HG02642 (cell line): ENCODE measurements around the gene BABAM2.

Source experiments
- ATAC-seq: cut with Tn5 transposase; IDR thresholded peaks from one replicate; pipeline ENCODE4 v1.9.1; 2021; ENCODE audit warnings: mild to moderate bottlenecking; ENCODE audit not compliant: unreplicated experiment, poor library complexity

The BABAM2 gene

DNA sequence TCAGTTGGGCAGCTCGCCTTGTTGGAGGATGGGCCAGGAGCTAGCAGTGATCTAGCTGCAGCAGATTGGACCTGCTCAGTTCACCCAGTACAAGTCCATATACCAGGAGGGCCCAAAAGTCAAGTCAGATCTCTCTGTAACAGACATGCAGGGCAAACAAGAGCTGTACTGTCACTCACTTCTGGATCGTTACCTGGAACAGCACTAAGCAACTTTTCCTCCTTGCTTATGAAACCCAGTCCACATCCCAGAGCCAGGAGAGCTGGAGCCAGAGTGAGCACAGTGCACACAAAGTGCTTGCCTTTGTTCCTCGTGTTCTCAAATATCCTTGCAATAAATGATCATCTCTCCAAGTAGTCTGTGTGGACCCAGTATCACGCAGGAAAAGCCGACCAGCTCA is 258.0 kb downstream of the BABAM2 start:
- ATAC-seq, result no peak

DNA sequence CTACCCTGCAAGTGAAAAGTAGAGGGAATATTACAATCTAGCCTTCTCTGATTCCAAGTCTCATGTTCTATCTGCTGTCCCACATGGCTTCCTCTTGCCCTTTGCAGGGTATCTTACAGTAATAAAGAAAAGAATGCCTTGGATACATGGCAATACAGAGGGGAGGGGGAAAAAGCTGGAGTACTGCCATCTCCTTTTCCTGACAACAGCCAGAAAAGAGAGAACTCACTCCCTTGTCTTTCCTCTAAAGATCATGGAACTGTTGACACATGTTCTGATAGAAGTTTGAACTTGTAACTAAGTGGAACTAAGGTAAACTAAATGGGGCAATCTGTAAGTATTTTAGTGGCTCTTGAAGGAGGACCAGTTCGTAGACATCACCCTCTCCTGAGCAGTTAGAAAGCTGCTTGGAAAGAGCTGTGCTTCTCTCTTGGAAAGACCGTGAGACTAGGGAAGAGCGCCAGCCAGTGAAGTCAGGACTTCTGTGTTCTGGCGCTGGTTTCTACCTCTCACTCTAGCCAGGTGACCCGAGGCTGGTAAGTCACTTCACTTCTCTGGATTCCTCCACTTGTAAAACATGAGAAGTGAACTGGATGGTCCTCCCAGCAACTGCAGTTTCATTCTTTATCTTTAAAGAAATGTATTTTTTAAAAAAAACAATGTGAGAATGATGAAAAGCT is 259.8 kb downstream of the BABAM2 start:
- no peak for ATAC-seq

DNA sequence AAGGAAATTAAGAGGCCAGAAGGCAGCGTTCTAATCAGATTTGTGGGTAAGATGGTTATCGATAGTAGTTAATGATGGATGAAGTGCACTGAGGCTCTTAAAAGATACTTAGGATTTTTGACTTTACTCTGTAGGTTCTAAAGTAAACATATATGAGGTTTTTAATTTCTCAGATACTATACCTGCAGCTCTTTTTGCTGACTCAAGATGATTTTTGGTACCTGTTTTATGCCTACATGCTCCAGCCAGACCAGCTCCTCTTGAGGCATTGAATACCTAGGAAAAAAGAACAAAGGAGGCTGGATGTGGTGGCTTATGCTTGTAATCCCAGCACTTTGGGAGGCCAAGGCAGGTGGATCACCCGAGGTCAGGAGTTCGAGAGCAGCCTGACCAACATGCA is 260.5 kb downstream of the BABAM2 start:
- ATAC-seq, result no peak

DNA sequence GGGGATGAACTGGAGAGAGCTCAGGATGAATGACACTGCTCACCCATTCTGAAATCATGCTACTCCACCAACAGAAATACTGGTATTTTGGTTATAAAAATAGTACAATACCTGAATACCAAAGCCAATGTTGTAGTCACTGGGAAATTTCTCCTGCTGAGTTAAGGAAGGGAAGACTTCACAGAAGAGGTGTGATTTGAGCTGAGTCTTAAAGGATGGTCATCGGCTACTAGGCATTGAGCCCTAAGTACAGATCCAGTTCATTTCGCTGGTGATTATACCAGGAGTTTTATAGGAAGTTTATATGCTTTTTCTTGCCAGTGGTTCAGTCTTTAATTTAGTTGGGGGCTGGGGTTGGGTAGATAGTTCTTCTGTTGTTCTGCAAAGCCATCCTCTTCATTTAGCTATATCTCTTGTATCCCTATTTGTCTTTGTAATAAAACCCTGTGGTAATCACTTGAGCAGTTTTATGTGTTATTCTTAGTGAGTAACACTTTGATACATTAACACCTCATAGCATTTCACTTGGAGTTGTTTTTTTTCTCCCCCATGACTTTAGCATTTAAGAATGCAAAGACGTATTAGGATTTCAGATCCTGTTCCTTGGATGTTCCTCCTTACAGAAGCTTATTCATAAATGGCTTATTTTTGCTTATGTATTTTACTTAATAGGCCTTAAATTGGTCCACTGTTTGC is 262.2 kb downstream of the BABAM2 start:
- ATAC-seq, result no peak

DNA sequence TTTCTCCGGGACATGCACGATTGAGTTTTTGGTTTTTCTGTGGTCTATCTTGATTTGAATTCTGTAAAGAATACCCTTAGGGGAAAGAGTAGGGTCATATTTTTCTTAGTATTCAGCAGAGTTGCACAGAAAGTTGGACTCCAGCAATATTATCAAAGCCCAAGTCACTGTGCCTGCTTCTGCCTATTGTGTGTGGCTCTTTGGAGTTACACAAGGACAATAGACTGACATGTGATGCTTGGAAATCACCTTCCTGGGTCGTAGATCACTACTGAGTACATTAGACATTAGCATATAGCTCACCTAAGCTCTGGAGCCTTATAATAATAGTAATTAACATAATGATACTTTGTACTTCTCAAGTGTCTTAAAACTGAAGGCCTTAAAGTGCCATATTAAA is 263.3 kb downstream of the BABAM2 start:
- ATAC-seq, result no peak

DNA sequence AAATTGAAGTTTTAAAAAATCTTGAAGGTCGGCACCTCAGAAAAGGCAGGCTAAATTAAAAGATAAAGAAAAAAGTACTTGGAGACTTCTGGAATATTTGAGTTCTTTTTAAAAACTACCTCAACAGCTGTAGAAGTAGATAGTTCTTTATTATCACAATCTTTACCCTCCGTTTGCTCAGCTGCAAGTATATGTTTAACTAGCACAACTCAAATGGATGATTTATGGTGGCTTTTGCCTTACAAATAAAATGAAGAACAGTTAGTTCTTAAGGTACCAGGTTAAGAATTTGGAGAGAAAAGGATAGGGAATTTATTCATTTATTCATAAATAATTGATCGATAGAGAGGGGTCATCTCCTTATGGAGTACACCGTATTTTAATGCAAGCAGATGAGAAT is 264.6 kb downstream of the BABAM2 start:
- no peak for ATAC-seq

DNA sequence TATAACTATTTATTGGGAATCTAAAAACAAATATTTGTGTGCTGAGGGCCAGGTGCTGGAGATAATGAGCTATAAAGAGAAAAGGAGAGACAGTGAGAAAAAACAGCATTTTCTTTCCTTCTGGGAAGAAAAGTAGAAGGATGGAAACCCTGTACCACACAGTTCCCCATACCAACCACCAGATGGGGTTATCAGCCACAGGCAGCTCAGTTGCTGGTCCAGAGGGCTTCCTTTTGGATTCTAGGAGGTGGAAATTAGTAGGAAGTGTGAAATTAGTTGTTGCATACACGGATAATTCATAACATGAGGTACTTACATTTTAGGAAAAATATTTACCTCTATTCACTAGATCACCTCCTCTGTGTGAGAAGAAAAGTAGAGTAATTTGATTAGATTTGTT is 265.1 kb downstream of the BABAM2 start:
- no peak for ATAC-seq

DNA sequence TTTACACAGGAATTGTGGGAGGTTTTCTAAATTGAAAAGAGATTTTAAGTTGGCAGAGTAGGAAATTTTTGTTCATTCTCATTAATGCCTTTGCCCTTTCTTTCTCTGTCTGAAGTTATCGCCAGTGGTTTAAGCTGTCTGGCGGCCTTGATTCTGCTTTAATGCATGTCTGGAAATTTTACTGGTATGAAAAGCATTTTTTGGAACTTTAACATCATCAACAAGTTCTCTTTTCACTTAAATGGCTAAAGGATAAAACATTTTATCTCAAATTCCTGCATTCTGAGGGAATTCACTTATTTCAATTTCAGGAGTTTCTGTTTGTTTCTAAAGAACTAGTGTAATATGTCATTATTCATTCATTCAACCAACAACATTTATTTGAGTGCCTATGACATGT is 268.3 kb downstream of the BABAM2 start:
- ATAC-seq, result no peak

DNA sequence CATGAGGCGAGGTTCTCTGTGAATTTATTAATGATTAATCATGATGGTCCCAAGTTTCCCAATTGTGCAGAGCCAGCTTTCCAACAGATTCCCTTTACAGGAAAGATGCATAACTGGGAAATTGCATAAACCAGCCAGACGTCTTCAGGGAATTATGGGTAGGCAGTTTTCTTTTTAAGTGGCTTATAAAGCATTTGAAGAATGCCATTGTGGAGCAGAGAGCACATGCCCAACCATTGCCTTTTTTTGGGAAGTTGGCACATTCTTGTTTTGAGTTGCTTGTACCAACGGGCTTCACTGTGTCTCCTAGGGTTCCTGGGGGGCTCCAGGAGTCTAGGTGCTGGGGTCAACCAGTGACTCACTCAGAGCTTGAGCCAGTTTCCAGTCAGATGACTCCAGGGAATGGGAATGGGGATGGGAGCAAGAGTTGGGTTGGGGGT is 270.5 kb downstream of the BABAM2 start:
- no peak for ATAC-seq

DNA sequence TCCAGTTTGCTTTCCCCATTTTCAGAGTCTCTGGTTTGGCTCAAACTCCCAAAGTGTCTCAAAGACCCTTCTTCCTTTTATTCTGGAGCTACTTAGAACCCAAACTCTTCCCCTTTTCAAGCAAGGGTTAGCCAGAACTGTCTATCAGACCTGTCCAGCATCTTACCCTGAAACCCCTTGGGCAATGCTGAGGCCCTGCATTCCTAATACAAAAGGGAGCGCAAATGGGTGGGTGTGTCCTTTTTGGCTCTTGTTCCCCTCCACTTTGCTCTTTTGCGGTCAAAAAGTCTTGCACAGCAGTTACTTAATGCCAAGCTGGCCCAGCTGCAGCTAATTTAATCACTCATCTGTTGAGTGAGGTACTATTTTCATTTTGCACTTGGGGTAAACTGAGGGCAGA is 270.9 kb downstream of the BABAM2 start:
- no peak for ATAC-seq

DNA sequence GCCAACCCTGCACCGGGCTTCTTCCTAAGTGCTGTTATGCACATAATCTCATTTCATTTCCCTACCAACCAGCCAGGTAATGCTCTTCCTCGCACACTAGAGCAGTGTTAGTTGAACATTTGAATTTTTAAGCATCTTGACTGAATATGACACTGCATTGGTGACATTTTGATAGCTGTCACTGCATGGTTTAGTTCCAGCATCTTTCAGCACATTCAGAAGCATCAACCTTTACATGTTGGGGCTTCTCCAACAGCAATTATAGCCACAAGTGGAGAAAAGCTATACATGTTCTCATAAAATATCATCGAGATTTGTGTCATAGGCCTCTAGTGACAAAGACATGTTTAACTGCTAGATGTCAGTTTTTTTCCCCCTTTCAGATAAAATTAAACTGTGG is 272.0 kb downstream of the BABAM2 start:
- no peak for ATAC-seq

DNA sequence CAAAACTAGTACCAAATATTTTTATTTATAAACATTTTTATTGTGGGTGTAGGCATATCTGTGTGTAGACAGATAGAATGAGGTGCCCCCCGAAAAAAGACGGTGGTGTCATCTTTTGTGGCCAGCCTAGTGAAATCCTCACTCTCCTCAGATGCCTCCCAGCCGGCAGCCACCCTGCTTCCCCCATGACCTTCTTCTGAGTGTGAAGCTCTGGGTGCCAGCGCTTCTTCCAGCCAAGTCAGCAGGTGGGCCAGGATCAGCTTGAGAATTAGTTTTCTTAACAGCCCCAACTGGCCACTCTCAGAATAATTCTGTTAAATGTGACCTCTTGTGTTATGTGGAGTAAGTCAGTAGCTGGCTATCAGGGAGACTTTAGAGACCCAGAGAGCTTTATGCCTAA is 272.5 kb downstream of the BABAM2 start:
- ATAC-seq, result no peak

DNA sequence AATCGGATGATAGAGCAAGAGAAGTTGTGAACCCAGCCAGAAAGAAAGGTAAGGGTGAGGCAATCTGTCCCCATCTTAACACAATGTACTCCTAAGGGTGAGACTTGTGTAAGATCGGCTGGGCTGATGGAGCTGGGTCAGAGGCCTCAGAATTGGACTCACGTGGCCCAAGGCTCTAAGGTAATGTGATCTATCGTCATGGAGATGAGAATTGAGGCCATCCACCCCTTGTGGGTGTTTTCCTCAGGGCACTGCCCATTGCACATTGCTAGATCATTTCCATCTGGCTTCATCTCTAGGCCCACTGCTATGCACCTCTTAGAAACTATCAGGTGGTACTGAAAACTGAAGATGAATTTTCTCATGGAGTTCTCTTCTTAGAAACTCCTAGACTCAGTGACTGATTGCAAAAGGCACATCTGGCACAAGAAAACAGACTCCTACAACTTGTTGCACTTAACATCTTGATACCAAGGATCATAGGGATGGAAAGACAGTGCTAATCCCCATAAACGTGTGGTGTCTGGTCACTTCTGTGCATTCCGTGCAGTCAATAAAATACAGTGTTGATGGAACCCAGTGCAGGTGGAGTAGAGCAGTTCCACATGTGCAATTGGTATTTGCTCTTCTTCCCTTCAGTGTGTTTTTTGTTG is 273.2 kb downstream of the BABAM2 start:
- ATAC-seq, result no peak

DNA sequence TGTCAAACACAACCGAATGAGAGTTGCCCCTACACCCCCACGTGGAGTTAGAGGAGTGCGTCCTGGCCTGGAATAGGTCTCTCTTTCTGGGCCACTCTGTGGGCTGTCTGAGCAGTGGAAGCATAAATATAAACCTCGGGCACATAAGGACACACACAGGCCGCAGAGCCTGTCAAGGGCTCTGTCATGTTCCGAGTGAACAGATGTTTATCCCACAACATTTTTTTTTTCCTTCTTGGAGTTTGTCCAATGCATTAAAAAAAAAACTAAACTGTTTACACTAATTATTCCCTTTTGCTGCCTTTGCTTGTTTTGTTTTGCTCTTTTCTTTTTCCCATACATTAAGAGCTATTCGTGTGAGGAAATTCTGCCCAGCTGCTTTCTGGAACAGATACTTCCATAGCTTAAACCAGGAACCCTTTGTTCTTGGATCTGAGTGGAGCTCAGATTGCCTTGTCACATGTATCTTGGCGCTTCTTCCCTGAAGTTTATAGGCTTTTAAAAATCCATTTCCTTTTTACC is 273.8 kb downstream of the BABAM2 start:
- no peak for ATAC-seq

DNA sequence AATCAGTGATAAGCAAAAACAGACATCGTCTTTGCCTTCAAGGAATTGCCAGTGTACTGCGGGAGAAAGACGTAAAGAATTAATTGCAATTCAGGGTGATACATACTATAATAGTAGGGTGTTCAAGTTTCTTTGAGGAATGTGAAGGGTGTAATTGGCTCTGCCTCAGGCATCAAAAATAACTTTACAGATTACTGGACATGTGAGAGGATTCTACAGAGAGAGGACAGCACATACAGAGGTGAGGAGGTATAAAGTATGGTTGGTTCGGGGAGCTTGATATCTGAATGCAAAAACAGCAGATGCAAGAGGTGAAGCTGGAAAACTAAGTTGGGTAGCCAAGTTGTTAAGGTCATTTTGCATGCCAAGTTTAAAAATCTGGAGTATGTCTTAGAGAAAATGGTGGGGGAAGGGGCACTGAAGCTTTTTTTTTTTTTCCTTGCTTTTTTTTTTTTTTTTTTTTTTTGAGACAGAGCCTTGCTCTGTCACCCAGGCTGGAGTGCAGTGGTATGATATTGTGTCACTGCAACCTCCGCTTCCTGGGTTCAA is 274.6 kb downstream of the BABAM2 start:
- no peak for ATAC-seq

DNA sequence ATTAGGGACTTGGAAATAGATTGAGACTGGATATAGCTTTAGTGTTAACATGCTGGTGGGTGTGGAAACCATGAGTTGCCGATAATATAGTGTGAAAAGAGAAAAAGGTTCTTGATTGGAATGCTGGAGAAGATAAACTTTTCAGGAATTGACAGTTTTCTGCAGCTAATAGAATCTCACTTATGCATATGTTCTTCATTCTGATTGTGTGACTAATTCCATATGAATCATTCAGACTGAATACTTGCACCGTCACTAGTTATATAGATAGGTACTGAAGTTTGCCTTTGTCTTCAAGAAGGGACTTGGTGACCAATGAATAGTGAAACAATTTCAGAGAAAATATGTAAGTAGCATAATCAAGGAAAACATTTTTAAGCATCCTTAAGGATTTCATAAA is 276.4 kb downstream of the BABAM2 start:
- ATAC-seq, result no peak

DNA sequence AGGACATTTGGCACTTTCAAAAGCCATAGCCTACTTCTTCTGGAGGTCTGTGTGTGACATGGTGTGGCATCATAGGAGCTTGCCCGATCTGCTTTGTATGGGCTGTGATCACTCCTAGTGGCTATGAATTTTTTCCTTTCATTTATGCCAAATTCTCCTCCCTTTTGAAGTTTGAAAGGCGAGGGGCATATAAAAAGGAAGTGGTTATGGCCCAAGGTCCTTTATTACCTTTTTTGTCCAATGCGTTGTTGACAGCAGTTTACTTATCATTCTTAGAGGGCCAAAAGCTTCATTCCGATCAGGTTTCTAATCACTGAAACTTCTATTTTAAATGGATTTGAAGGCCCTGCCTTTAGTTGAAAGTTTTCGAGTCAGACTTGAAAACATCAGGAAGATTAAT is 277.8 kb downstream of the BABAM2 start:
- no peak for ATAC-seq

DNA sequence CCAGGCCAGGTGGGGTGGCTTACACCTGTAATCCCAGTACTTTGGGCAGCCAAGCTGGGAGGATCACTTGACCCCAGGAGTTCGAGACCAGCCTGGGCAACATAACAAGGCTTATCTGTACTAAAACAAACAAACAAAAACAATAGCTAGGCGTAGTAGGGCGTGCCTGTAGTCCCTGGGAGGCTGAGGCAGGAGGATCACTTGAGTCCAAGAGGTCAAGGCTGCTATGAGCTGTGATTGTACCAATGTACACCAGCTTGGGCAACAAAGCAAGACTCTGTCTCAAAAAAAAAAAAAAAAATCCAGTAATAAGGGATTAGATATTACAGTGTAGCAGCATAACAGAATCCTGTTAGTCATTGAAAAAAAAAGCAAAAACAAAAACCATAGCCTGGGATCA is 279.0 kb downstream of the BABAM2 start:
- no peak for ATAC-seq

DNA sequence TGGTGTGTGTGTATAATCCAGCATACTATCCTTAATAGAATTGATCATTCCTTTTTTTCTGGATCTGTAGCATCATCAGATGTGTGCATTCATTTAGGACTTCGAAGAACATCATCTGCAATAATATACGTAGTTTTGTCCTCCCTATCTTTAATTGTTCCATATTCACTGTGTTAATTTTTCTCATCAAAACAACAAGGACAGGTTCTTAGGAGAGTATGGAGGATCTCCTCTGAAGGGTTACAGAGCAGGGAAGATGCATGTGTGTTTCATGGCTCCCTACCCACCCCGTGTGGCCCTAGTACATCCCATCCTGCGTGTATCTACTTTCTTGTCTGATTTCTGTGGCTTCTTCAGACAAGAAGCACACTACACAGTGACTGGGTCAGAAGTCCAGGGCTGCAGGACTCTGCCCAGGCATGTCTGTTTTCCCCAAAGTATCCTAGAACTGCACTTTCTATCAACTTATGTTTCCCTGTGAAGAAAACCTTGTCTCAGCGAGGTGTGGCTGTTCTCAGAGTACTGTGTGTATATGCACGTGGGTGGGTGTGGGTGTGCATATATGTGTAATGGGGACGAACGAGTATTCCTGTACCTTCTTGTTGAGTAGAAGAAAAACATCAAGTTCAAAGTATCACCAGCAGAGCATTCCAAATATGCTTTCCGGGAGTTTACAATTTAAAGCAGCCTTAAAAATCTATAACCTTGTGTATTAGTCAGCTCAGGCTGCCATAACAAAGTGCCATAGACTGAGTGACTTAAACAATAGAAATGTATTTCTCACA is 281.8 kb downstream of the BABAM2 start:
- ATAC-seq, result no peak

DNA sequence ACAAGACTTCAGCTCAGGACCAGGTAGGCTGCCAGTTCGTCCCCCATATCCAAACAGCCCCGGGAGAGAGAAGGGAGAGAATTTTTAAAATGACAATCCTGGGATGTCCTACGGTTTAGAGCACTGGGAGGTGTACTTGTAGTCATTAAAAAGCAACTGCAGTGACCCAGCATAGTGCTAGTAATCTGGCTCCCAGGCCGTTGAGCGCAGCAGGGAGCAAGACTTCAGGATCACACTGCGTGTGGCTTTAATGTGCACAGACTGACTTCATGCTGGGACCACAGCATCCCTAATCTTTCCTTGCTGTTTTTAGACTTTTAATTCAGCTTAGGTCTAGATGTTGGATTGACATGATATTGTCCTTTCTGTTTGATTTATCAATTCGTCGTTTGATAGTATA is 282.8 kb downstream of the BABAM2 start:
- no peak for ATAC-seq
